Hippocampal formation (tissue), 2 donors: ENCODE results near the gene NKX6-2.
"Not testable (repeated sequence)": the region's sequence is repeated elsewhere in the genome, so short reads cannot be mapped to it uniquely, and the experiment has no call there.

Experiments used
- DNase-seq, 2 donors: peaks; one replicate each; lab custom pipeline; 2025; lab: John Stamatoyannopoulos, UW

NKX6-2 gene

GRCh38 chr10:132780356-132780755, 5.6 kb downstream of the NKX6-2 start:
- no peak for DNase-seq

GRCh38 chr10:132779549-132780294, 6.2 kb downstream of the NKX6-2 start:
- no peak for DNase-seq

GRCh38 chr10:132777441-132777840, 8.5 kb downstream of the NKX6-2 start:
- DNase-seq = no peak

- DNase-seq = no peak
These were observed 9.1 kb downstream of the NKX6-2 start for GRCh38 chr10:132776821-132777220.

GRCh38 chr10:132776186-132776585, 9.8 kb downstream of the NKX6-2 start:
- DNase-seq = no peak

GRCh38 chr10:132774902-132775863, 10.8 kb downstream of the NKX6-2 start:
- peak; percentile 90 to 97 for DNase-seq

- no peak for DNase-seq
These were observed 11.6 kb downstream of the NKX6-2 start for GRCh38 chr10:132774181-132774901.

GRCh38 chr10:132772816-132773215, 13.1 kb downstream of the NKX6-2 start:
- not testable (repeated sequence) for DNase-seq

GRCh38 chr10:132770061-132771021, 15.6 kb downstream of the NKX6-2 start:
- DNase-seq = no peak

- DNase-seq = no peak
These were observed 17.4 kb downstream of the NKX6-2 start for GRCh38 chr10:132768346-132769248.

GRCh38 chr10:132766291-132766690, 19.7 kb downstream of the NKX6-2 start:
- no peak for DNase-seq

- DNase-seq = peak; percentile 28 to 35
These were observed 20.5 kb downstream of the NKX6-2 start for GRCh38 chr10:132765435-132765834.

- no peak for DNase-seq
These were observed 21.8 kb downstream of the NKX6-2 start for GRCh38 chr10:132764108-132764507.

- DNase-seq = no peak
These were observed 22.4 kb downstream of the NKX6-2 start for GRCh38 chr10:132763545-132763944.

GRCh38 chr10:132762267-132762666, 23.7 kb downstream of the NKX6-2 start:
- DNase-seq = no peak

- no peak for DNase-seq
These were observed 24.4 kb downstream of the NKX6-2 start for GRCh38 chr10:132761395-132762060.

GRCh38 chr10:132758865-132759264, 27.1 kb downstream of the NKX6-2 start:
- no peak for DNase-seq

- no peak for DNase-seq
These were observed 28.8 kb downstream of the NKX6-2 start for GRCh38 chr10:132757171-132757570.

- no peak for DNase-seq
These were observed 29.4 kb downstream of the NKX6-2 start for GRCh38 chr10:132756591-132756990.
